LNCaP clone FGC (cell line): Measurements from ENCODE around the gene GNAS-AS1.

Source experiments
- DNase-seq: peaks from one replicate; pipeline ENCODE4 v3.0.0-alpha.2; 2011; ENCODE audit warnings: low read depth
- H3K4me3 ChIP-seq: 2 replicates; pipeline ENCODE4 v1.5.1; 2011; ENCODE audit warnings: mild to moderate bottlenecking, low read depth, low read length, control low read depth
- TF ChIP-seq, protein P1 (sequence below): IDR thresholded peaks from 2 replicates; pipeline ENCODE4 v1.5.1; 2012; ENCODE audit warnings: mild to moderate bottlenecking; ENCODE audit not compliant: control insufficient read depth, insufficient read depth; ENCODE audit errors: extremely low read depth

The GNAS-AS1 gene

DNA sequence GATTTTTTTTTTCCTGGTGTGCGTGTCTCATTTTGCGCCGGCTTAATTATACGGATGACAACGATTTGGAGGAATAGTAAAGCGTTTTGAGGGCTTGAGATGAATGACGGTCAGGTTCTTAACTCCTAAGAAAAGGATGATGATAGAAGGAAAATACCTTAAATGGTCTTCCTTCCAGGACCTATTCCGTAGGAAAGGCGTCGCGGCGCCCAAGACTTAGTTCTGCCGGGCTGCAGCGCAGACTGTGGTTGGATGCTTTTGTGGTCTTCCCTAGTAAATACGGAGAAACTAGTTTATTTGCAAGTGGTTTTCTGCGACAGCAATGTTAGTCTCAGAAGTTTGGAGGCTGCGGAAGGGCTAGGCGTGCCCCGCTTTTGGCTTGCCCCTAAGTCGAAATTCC lies 8.4 kb downstream of the GNAS-AS1 start:
- TF ChIP-seq, protein P1, sequence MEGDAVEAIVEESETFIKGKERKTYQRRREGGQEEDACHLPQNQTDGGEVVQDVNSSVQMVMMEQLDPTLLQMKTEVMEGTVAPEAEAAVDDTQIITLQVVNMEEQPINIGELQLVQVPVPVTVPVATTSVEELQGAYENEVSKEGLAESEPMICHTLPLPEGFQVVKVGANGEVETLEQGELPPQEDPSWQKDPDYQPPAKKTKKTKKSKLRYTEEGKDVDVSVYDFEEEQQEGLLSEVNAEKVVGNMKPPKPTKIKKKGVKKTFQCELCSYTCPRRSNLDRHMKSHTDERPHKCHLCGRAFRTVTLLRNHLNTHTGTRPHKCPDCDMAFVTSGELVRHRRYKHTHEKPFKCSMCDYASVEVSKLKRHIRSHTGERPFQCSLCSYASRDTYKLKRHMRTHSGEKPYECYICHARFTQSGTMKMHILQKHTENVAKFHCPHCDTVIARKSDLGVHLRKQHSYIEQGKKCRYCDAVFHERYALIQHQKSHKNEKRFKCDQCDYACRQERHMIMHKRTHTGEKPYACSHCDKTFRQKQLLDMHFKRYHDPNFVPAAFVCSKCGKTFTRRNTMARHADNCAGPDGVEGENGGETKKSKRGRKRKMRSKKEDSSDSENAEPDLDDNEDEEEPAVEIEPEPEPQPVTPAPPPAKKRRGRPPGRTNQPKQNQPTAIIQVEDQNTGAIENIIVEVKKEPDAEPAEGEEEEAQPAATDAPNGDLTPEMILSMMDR = no peak

DNA sequence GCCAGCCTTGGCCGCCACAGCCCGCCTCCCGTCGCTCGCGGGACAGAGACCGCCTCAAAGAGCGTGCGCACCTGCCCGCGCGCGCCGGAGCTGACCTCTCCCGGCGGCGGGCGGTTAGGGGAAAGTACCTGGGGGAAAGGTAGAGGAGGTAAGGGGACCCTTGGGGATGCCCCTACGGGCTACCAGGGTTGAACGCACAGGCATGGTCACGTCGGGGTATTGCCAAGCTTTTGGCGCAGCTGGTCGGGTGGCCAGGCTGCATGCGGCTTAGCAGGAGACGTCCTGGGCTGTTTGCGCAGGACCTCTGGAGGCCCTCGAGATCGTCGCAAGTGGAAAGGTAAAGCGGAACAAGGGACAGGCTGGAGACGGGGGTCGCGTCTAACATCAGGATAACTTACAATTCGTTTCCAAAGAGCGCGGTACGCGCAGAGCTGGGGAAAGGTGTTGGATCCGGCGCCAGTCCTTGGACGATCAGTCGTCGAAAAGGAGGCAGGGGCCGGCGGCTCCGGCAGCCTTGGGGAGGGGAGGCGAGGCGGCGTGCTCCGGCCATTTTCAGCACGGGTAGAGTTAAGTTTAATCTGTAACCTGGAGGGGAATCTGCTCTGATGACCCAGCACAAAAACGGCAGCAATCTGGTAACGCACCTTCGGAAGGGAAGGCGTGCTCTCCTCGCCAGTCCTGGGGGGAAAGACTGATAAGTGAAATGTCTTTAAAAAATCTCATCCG lies 9.0 kb downstream of the GNAS-AS1 start:
- TF ChIP-seq, protein P1 = no peak
- no peak for DNase-seq
- H3K4me3 ChIP-seq = no peak overlapping the region

More for the DNA sequence above, 8.4 kb downstream of the GNAS-AS1 start:
- no peak overlapping the region for H3K4me3 ChIP-seq
- DNase-seq = no peak

DNA sequence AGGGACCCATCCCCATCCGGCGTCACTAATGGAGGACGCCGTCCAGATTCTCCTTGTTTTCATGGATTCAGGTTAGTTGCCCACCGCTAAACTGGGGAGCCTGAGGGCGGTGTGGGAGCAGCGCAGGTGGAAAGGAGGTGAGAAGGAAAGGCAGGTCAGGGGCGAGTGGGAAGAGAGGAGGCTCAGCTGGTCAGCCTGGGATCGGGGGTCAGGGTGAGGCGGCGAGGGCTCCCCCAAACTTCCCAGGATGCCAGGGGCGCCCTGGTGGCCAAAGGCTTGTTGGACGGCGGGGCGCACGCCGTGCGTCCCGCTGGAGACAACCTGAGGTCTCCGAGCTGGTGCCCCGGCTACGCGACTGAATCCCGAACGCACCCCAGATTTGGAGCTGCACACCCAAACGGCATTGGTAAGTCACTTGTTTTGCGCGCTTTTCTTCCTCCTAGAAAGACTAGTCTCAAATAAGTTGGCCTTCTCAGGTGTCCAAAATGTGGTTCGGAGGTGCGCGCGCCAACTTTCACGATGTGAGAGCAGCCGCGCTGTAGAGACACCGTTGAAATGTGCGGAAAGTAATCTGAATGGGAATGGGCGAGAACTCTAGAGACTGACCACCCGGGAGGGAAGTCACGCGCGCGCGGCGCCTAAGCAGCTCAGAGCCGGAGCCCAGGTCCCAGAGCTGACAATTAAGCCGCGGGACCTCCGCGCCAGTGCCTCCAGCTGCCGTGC lies 9.7 kb downstream of the GNAS-AS1 start:
- DNase-seq = no peak
- no peak overlapping the region for H3K4me3 ChIP-seq
- TF ChIP-seq, protein P1 = no peak

DNA sequence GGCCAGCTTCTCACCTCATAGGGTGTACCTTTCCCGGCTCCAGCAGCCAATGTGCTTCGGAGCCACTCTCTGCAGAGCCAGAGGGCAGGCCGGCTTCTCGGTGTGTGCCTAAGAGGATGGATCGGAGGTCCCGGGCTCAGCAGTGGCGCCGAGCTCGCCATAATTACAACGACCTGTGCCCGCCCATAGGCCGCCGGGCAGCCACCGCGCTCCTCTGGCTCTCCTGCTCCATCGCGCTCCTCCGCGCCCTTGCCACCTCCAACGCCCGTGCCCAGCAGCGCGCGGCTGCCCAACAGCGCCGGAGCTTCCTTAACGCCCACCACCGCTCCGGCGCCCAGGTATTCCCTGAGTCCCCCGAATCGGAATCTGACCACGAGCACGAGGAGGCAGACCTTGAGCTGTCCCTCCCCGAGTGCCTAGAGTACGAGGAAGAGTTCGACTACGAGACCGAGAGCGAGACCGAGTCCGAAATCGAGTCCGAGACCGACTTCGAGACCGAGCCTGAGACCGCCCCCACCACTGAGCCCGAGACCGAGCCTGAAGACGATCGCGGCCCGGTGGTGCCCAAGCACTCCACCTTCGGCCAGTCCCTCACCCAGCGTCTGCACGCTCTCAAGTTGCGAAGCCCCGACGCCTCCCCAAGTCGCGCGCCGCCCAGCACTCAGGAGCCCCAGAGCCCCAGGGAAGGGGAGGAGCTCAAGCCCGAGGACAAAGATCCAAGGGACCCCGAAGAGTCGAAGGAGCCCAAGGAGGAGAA lies 10.5 kb downstream of the GNAS-AS1 start:
- no peak for DNase-seq
- peak overlapping the region; percentile 22 for H3K4me3 ChIP-seq
- TF ChIP-seq, protein P1 = no peak

DNA sequence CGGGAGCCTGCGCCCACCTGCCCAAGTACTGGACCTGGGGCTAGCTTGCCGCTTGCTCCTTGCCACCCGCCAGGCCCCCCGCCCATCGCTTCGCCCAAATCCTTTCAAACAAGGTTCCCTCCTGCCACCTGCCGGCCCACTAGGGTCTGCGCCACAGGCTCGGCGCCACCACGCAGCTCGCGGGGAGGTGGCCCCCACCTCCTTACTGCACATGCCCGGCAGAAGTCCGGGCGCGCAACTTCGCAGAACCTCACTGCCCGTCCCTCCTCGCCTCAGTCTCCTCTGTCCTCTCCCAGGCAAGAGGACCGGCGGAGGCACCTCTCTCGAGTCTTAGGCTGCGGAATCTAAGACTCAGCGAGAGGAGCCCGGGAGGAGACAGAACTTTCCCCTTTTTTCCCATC lies 11.2 kb downstream of the GNAS-AS1 start:
- TF ChIP-seq, protein P1 = peak; percentile 94
- peak overlapping the region; percentile 22 for H3K4me3 ChIP-seq
- peak; percentile 11 for DNase-seq

DNA sequence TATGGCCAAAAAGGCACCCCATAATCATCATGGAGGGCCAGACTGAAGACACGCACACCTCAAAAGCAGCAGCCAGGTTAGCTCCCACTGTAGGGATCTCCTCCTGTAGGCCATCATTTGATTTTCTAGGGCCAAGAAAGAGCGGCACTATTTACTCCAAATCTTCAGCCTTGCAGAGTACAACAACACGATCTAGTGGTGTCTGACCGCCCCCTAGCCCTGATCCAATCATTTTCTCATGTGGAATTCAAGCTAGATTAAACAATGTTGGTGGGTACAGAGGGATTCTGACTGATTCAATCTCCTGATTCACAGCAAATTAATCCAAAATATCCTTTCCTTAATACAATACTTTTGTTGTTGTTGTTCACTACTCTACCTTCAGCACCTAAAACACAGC lies 12.5 kb downstream of the GNAS-AS1 start:
- TF ChIP-seq, protein P1 = 0 out of 2 replicates have a peak, but pooled peaks have one; percentile 15
- DNase-seq = no peak
- no peak overlapping the region for H3K4me3 ChIP-seq
